T1000 (cell line): ENCODE measurements around the gene IGF2R.
"Not testable (repeated sequence)": the region's sequence is repeated elsewhere in the genome, so short reads cannot be mapped to it uniquely, and the experiment has no call there.

Experiments
- DNase-seq: peaks from one replicate; lab custom pipeline; 2025; ENCODE audit warnings: mixed read lengths; lab: John Stamatoyannopoulos, UW

Gene IGF2R

GRCh38 chr6:160138839-160139419, 170.0 kb downstream of the IGF2R start:
- DNase-seq = no peak

- DNase-seq = peak; percentile 40
Measured at GRCh38 chr6:160139420-160139851, 170.6 kb downstream of the IGF2R start.

GRCh38 chr6:160140493-160140892, 171.6 kb downstream of the IGF2R start:
- not testable (repeated sequence) for DNase-seq

- DNase-seq = no peak
Measured at GRCh38 chr6:160141001-160141726, 172.3 kb downstream of the IGF2R start.

GRCh38 chr6:160142115-160142715, 173.3 kb downstream of the IGF2R start:
- DNase-seq = no peak

- DNase-seq = no peak
Measured at GRCh38 chr6:160146454-160147145, 177.7 kb downstream of the IGF2R start.

GRCh38 chr6:160147146-160147536, 178.3 kb downstream of the IGF2R start:
- DNase-seq = no peak

- DNase-seq = no peak
Measured at GRCh38 chr6:160154471-160154870, 185.6 kb downstream of the IGF2R start.

GRCh38 chr6:160156842-160157241, 188.0 kb downstream of the IGF2R start:
- no peak for DNase-seq

GRCh38 chr6:160160450-160160849, 191.6 kb downstream of the IGF2R start:
- no peak for DNase-seq
